Activated T-cell treated with anti-CD3 and anti-CD28 coated beads, Interleukin-2, amount 50 U/mL, for 72 hours (primary cell): ENCODE measurements around the gene BCL2L11. TPM values are rescaled to one million over a fixed set of nuclear protein-coding genes. Genes with fewer than 3 reads are reported as not detected.

Experiments
- ATAC-seq, 2 donors: fragments of 150-1000 bp; cut with Tn5 transposase; replicated peaks in 1 of 2; 2 replicates each; pipeline ENCODE4 v1.10.0; 2021; ENCODE audit warnings: moderate library complexity in 2 of 2, mild to moderate bottlenecking in 1 of 2
- DNase-seq, 2 donors: peaks; one replicate each; pipeline ENCODE4 v3.0.0; 2021 to 2022; ENCODE audit warnings: mixed read lengths in 1 of 2
- H3K27ac Mint-ChIP-seq: one replicate; pipeline ENCODE4 v1.8.0; 2022; ENCODE audit warnings: mild to moderate bottlenecking, moderate library complexity, mixed read lengths
- H3K27me3 Mint-ChIP-seq: one replicate; pipeline ENCODE4 v1.8.0; 2022; ENCODE audit warnings: low read depth, mixed read lengths
- H3K36me3 Mint-ChIP-seq, 2 donors: one replicate each; pipeline ENCODE4 v1.8.0; 2022; ENCODE audit warnings: mixed read lengths in 2 of 2, mild to moderate bottlenecking in 1 of 2; ENCODE audit not compliant: insufficient read depth in 2 of 2
- H3K4me1 Mint-ChIP-seq: one replicate; pipeline ENCODE4 v1.8.0; 2022; ENCODE audit warnings: low read depth, mixed read lengths
- H3K4me3 Mint-ChIP-seq, 2 donors: one replicate each; pipeline ENCODE4 v1.8.0; 2022; ENCODE audit warnings: mild to moderate bottlenecking in 2 of 2, mixed read lengths in 2 of 2, moderate library complexity in 2 of 2
- H3K9me3 Mint-ChIP-seq, 2 donors: one replicate each; pipeline ENCODE4 v1.8.0; 2022; ENCODE audit warnings: mixed read lengths in 2 of 2
- total RNA-seq, 2 donors: library from RNA; stranded (reverse); gene quantifications; one replicate each; pipeline ENCODE4 v1.2.3, GENCODE V29; 2022

BCL2L11 gene
- total RNA-seq, 2 donors from 2014 or later: 35.4 to 36.0 TPM

DNA sequence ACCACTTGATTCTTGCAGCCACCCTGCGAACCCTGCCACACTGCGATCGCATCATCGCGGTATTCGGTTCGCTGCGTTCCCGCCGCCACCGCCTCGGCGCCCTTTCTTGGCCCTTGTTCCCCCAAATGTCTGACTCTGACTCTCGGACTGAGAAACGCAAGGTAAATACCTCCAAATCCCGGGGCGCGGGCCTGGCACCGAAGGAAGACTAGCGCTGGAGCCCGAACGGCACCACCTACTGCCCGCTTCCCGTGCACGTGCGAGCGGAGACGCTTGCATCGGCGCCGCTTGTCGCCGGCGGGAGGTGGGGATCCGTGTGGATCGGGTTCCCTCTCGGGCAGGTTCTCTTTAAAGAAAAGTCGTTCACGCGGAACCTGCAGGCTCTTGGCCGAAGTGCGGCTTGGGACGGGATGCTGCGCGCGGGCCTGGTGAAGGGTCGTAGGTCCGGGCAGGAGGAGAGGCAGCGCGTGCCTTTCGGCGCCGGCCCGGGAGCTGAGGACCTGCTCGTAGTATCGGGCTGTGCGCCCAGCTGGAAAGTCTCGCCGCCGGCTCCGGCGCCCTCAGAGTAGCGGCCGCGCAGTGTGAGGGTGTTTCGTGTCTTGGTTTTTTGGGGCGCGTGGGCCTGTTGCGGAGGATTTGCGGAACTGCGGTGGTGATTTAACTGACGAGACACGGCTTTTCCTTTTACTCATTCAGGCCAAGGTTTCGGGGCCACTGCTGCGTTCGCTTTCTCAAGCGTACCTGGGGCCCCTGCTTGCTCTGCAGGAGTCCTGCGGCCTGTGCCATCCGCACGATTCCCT, 514 bp downstream of the BCL2L11 start:
- no peaks in the 10 kb centered on the region for H3K9me3 Mint-ChIP-seq
- peak overlapping the region; percentile 96 to 97 for H3K4me3 Mint-ChIP-seq
- DNase-seq: peak; percentile 62 to 65
- peak overlapping the region; percentile 90 for H3K27ac Mint-ChIP-seq
- peaks cover 63% of the 10 kb centered on the region for H3K4me1 Mint-ChIP-seq
- ATAC-seq: peak in 1 of 2 donors; percentile 9
- peaks cover 10 to 23% of the 10 kb centered on the region in 2 donors for H3K36me3 Mint-ChIP-seq
- H3K27me3 Mint-ChIP-seq: peaks cover 10% of the 10 kb centered on the region

DNA sequence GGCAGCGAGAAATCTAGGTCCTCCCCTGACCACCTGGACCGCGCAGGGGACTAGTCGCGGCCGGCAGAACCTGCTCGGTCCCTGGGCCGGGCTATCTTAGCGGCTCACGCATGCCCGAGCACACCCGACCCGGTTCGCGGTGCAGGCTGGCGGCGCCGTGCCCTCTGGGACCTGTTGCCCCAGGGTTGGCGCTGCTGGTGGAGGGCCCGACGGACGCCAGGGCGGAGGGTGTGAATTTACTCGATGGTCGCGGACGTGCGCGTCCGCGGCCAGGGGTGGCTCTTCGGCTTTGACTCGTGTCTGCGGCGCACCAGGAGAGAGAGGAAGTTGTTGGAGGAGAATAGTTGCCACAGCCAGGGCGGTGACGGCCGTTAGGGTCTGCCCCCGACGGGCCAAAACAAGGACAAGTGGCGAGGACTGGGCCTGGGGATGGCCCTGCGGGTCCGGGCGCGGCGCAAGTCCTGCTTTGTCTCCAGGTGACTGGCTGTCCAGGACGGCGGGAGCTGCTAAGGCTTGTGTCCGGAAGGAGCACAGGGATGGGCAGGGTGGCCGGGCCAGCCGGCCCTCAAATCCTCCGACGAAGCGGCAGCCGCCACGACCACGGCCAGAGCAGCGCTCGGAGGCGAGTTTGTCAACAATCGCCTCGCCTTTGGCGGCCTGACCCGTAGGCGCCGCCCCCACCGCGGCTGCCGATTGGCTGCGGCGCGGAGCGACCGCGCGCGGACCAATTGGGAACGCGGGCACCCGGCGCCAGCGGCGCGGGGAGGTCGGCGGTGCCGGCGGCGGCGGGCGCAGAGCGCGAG, 1.3 kb downstream of the BCL2L11 start:
- peak overlapping the region; percentile 72 for H3K27ac Mint-ChIP-seq
- DNase-seq (peak; percentile 86 to 92), ATAC-seq (peak; percentile 52 to 59)
- H3K4me3 Mint-ChIP-seq: peak overlapping the region; percentile 96 to 97
- peaks cover 10% of the 10 kb centered on the region for H3K27me3 Mint-ChIP-seq
- H3K36me3 Mint-ChIP-seq: peaks cover 15 to 30% of the 10 kb centered on the region in 2 donors
- H3K9me3 Mint-ChIP-seq: no peaks in the 10 kb centered on the region
- H3K4me1 Mint-ChIP-seq: peaks cover 63% of the 10 kb centered on the region

GRCh38 chr2:111122631-111123421, 2.1 kb downstream of the BCL2L11 start:
- Mint-ChIP-seq H3K9me3 (no peaks in the 10 kb centered on the region), H3K27me3 (peaks cover 10% of the 10 kb centered on the region), H3K4me3 (peak overlapping the region; percentile 96 to 97), H3K36me3 (peaks cover 16 to 38% of the 10 kb centered on the region in 2 donors), H3K27ac (no peak overlapping the region), H3K4me1 (peaks cover 63% of the 10 kb centered on the region)
- ATAC-seq: peak in 1 of 2 donors; percentile 10
- peak; percentile 45 to 47 for DNase-seq

- H3K4me1 Mint-ChIP-seq: peaks cover 63% of the 10 kb centered on the region
Measured at GRCh38 chr2:111123751-111124150, 3.0 kb downstream of the BCL2L11 start.

DNA sequence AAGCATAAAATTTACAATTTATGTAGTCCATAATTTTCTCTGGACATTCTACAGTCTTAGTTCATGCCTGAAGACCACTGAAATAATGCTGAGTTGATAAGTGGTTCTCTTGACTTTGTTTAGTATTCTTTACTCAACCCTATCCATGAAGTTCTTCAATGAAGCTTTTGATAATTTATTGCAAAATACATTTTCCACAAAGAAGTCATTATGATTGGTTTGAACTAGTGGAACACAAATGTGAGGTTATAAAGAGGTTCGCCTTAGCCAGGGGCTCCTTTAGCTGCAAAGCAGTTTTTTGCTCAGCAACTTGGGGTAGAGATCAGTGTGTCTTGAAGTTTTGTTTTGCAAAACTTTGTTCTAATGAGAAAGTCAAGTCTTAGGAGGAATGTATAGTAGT, 5.9 kb downstream of the BCL2L11 start:
- no peak for DNase-seq
- ATAC-seq: no peak
- Mint-ChIP-seq H3K9me3 (no peaks in the 10 kb centered on the region), H3K27me3 (no peaks in the 10 kb centered on the region), H3K4me3 (peak overlapping the region in 1 of 2 donors; percentile 32), H3K4me1 (peaks cover 62% of the 10 kb centered on the region), H3K27ac (no peak overlapping the region), H3K36me3 (peaks cover 27 to 66% of the 10 kb centered on the region in 2 donors)

More at GRCh38 chr2:111123751-111124150, 3.0 kb downstream of the BCL2L11 start:
- Mint-ChIP-seq H3K4me3 (peak overlapping the region; percentile 64 to 86), H3K27me3 (peaks cover 6% of the 10 kb centered on the region), H3K27ac (no peak overlapping the region), H3K9me3 (no peaks in the 10 kb centered on the region), H3K36me3 (peaks cover 19 to 47% of the 10 kb centered on the region in 2 donors)
- DNase-seq: no peak
- no peak for ATAC-seq

DNA sequence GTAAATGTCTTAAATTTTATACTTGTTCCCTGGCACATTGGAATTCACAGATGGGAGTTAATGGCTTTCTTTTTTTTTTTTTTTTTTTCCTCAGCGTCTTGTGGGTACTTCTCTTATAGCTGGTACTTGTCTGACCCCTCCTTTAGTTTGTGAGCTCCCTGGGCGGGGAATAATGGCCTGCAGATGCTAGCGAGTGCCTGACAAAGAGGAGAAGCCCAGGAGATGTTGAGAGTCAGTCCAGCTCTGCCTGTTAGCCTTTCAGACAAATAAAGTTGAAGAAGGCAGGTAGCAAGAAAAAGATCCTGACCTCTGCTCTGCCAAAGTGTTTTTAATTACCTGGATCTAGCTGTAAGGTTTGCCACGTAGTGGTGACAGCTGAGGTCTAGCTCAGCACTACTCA, 6.6 kb downstream of the BCL2L11 start:
- ATAC-seq (no peak), DNase-seq (no peak)
- H3K36me3 Mint-ChIP-seq: peaks cover 29 to 70% of the 10 kb centered on the region in 2 donors
- H3K27me3 Mint-ChIP-seq: no peaks in the 10 kb centered on the region
- H3K27ac Mint-ChIP-seq: no peak overlapping the region
- no peak overlapping the region for H3K4me3 Mint-ChIP-seq
- peaks cover 64% of the 10 kb centered on the region for H3K4me1 Mint-ChIP-seq
- no peaks in the 10 kb centered on the region for H3K9me3 Mint-ChIP-seq

- H3K27ac Mint-ChIP-seq: no peak overlapping the region
- no peaks in the 10 kb centered on the region for H3K9me3 Mint-ChIP-seq
- DNase-seq (no peak), ATAC-seq (no peak)
- no peaks in the 10 kb centered on the region for H3K27me3 Mint-ChIP-seq
- peaks cover 29 to 70% of the 10 kb centered on the region in 2 donors for H3K36me3 Mint-ChIP-seq
- H3K4me3 Mint-ChIP-seq: no peak overlapping the region
- H3K4me1 Mint-ChIP-seq: peaks cover 64% of the 10 kb centered on the region
Measured at GRCh38 chr2:111128096-111128495, 7.4 kb downstream of the BCL2L11 start.

GRCh38 chr2:111133603-111134002, 12.9 kb downstream of the BCL2L11 start:
- H3K36me3 Mint-ChIP-seq: peaks cover 20 to 50% of the 10 kb centered on the region in 2 donors
- H3K27ac Mint-ChIP-seq: no peak overlapping the region
- H3K4me3 Mint-ChIP-seq: no peak overlapping the region
- H3K27me3 Mint-ChIP-seq: no peaks in the 10 kb centered on the region
- DNase-seq (no peak), ATAC-seq (no peak)
- peaks cover 53% of the 10 kb centered on the region for H3K4me1 Mint-ChIP-seq
- no peaks in the 10 kb centered on the region for H3K9me3 Mint-ChIP-seq

DNA sequence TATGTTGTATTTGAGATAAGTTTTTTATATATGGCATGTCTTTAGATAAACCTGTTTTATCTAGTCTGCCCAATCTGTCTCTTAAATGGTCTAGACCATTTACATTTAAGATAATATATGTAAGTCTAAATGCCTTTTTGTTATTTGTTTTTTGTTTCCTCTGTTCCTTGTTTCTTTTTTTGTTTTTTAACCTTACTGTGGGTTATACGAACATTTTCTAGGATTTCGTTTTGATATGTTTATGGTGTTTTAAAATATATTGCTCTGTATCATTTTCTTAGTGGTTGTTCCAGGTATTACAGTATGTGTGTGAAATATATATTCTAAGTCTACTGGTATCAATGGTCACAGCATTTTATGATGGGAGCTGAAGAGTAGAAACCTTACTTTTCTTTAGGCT, 13.3 kb downstream of the BCL2L11 start:
- peaks cover 17 to 45% of the 10 kb centered on the region in 2 donors for H3K36me3 Mint-ChIP-seq
- ATAC-seq (no peak), DNase-seq (no peak)
- H3K4me3 Mint-ChIP-seq: no peak overlapping the region
- H3K9me3 Mint-ChIP-seq: no peaks in the 10 kb centered on the region
- peaks cover 48% of the 10 kb centered on the region for H3K4me1 Mint-ChIP-seq
- H3K27me3 Mint-ChIP-seq: no peaks in the 10 kb centered on the region
- H3K27ac Mint-ChIP-seq: peak overlapping the region; percentile 56

GRCh38 chr2:111135237-111135909, 14.7 kb downstream of the BCL2L11 start:
- ATAC-seq (no peak), DNase-seq (no peak)
- Mint-ChIP-seq H3K27me3 (no peaks in the 10 kb centered on the region), H3K27ac (no peak overlapping the region), H3K36me3 (peaks cover 18 to 47% of the 10 kb centered on the region in 2 donors), H3K4me1 (peaks cover 46% of the 10 kb centered on the region), H3K4me3 (no peak overlapping the region), H3K9me3 (no peaks in the 10 kb centered on the region)

DNA sequence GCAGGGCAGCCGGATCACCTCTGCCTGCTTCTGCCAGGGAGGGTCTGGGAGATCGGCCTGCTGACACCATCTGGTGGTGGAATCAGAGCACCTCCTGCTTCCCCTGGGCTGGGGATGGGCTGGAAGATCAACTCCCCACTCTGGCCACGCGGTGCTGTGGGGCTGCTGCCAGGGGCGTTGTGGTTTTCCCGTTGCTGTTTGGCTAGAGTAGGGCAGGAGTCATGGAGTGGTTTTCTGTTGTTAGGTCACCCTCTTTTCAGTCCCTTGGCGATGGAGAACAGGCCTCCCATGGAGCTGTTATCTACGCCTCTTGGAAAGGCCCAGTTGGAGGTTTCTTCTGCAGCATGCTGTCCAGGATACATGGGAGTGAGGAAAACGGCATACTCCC, 15.2 kb downstream of the BCL2L11 start:
- no peaks in the 10 kb centered on the region for H3K27me3 Mint-ChIP-seq
- H3K36me3 Mint-ChIP-seq: peaks cover 15 to 44% of the 10 kb centered on the region in 2 donors
- no peak overlapping the region for H3K27ac Mint-ChIP-seq
- peaks cover 41% of the 10 kb centered on the region for H3K4me1 Mint-ChIP-seq
- DNase-seq (no peak), ATAC-seq (no peak)
- no peak overlapping the region for H3K4me3 Mint-ChIP-seq
- H3K9me3 Mint-ChIP-seq: no peaks in the 10 kb centered on the region

DNA sequence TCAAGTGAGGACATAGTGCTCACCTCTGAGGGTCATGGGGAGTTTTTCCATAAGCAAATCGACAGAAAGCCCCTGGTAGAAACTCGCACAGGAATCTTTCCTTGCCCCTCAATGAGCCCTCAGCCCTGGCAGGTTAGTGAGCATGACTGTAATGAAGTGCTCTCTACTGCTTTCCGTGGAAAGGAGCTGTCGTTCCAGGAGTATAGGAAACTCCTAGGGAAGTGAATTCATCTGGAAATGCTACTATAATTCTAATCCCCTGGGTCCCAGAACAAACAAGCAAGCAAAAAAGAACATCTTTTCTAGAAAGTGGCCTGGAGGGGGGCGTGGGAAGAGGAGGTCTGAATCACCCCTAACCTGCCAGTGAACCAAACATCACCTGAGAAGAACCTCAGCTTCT, 18.1 kb downstream of the BCL2L11 start:
- ATAC-seq: no peak
- H3K4me3 Mint-ChIP-seq: no peak overlapping the region
- H3K27ac Mint-ChIP-seq: no peak overlapping the region
- DNase-seq: no peak
- no peaks in the 10 kb centered on the region for H3K27me3 Mint-ChIP-seq
- peaks cover 47% of the 10 kb centered on the region for H3K4me1 Mint-ChIP-seq
- peaks cover 13 to 31% of the 10 kb centered on the region in 2 donors for H3K36me3 Mint-ChIP-seq
- no peaks in the 10 kb centered on the region for H3K9me3 Mint-ChIP-seq
